ACC112 (cell line): ENCODE results near the gene PRKN.

ENCODE experiments used
- H2AFZ ChIP-seq: fragments of 200-600 bp; sonication (generic); one replicate; pipeline ENCODE4 v1.6.0; 2017; ENCODE audit warnings: antibody characterized with exemption, low read length; ENCODE audit not compliant: unreplicated experiment
- H3K27ac ChIP-seq: fragments of 200-600 bp; sonication (generic); 2 replicates; pipeline ENCODE4 v1.5.1; 2014; ENCODE audit warnings: low read depth, mild to moderate bottlenecking, antibody characterized with exemption, low read length, moderate library complexity
- H3K27me3 ChIP-seq: fragments of 200-600 bp; sonication (generic); 2 replicates; pipeline ENCODE4 v1.6.1; 2014; ENCODE audit warnings: mild to moderate bottlenecking, antibody characterized with exemption, low read length, moderate library complexity, mixed read lengths; ENCODE audit not compliant: insufficient read depth
- H3K36me3 ChIP-seq: fragments of 200-600 bp; sonication (generic); 2 replicates; pipeline ENCODE4 v1.6.1; 2016; ENCODE audit warnings: mild to moderate bottlenecking, antibody characterized with exemption, low read length, moderate library complexity, mixed read lengths; ENCODE audit not compliant: insufficient read depth
- H3K4me1 ChIP-seq: fragments of 200-600 bp; sonication (generic); one replicate; pipeline ENCODE4 v1.6.1; 2016; ENCODE audit warnings: low read length, mixed read lengths; ENCODE audit not compliant: insufficient read depth, unreplicated experiment, control insufficient read depth
- H3K4me3 ChIP-seq: fragments of 200-600 bp; sonication (generic); 2 replicates; pipeline ENCODE4 v1.5.1; 2014; ENCODE audit warnings: mild to moderate bottlenecking, low read depth, low read length
- H3K79me2 ChIP-seq: fragments of 200-600 bp; sonication (generic); one replicate; pipeline ENCODE4 v1.6.0; 2016; ENCODE audit warnings: low read length; ENCODE audit not compliant: control insufficient read depth, unreplicated experiment, insufficient read depth

PRKN gene

GRCh38 chr6:162179196-162179951 lies 548.2 kb downstream of the PRKN start:
- Histone ChIP-seq H3K4me1 (peaks cover 9% of the 10 kb centered on the region), H2AFZ (no peak overlapping the region)

DNA sequence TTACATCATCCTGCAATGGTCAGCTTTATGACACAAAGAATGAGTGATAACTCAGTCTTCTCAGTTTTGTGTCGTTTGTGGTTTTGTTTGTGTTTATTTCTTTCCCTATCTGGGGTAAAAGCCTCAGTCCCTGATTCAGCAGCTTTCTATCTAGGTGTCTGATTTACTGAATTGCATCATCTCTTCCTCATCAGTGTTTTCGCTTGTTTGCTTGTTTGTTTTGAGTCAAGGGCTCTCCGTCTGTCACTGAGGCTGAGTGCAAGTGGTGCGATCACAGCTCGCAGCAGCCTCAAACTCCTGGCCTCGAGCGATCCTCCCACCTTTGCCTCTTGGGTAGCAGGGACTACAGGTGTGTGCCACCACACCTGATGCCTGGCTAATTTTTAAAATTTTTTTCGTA lies 548.9 kb downstream of the PRKN start:
- Histone ChIP-seq H3K27me3 (no peaks in the 10 kb centered on the region), H3K27ac (no peak overlapping the region), H3K4me1 (peaks cover 9% of the 10 kb centered on the region), H2AFZ (no peak overlapping the region), H3K36me3 (no peaks in the 10 kb centered on the region), H3K79me2 (no peaks in the 10 kb centered on the region), H3K4me3 (no peak overlapping the region)

More at GRCh38 chr6:162179196-162179951, 548.2 kb downstream of the PRKN start:
- Histone ChIP-seq H3K27me3 (no peaks in the 10 kb centered on the region), H3K79me2 (no peaks in the 10 kb centered on the region), H3K27ac (no peak overlapping the region), H3K4me3 (no peak overlapping the region), H3K36me3 (no peaks in the 10 kb centered on the region)

- Histone ChIP-seq H3K36me3 (no peaks in the 10 kb centered on the region), H3K79me2 (no peaks in the 10 kb centered on the region), H3K27me3 (no peaks in the 10 kb centered on the region), H3K27ac (no peak overlapping the region), H3K4me1 (peaks cover 9% of the 10 kb centered on the region), H2AFZ (no peak overlapping the region), H3K4me3 (no peak overlapping the region)
Observed at GRCh38 chr6:162178266-162178665, 549.3 kb downstream of the PRKN start.

GRCh38 chr6:162177746-162178145 lies 549.8 kb downstream of the PRKN start:
- no peaks in the 10 kb centered on the region for H3K79me2 ChIP-seq
- no peaks in the 10 kb centered on the region for H3K36me3 ChIP-seq
- H2AFZ ChIP-seq: no peak overlapping the region

DNA sequence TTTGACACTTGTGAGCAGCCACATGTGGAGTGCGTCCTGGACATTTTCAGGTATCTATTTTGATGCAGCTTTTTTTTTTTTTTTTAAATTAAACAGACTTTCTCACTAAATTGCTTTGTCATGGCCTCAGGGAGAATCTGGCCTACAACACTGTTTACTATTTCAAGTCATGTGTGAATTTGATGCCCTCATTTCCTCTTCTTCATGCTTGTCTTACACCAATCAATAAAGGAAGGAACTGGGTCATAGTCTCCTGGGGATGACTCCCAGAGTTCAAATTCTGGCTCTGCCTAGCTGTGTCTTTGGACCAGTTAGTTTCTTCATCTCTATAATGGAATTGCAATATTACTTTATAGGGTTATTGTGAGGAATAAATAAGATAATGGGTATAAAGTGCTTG lies 554.1 kb downstream of the PRKN start:
- no peaks in the 10 kb centered on the region for H3K4me1 ChIP-seq
- H3K27ac ChIP-seq: no peak overlapping the region
- no peaks in the 10 kb centered on the region for H3K27me3 ChIP-seq
- H3K4me3 ChIP-seq: no peak overlapping the region
- H2AFZ ChIP-seq: no peak overlapping the region
- no peaks in the 10 kb centered on the region for H3K36me3 ChIP-seq
- H3K79me2 ChIP-seq: no peaks in the 10 kb centered on the region

More at GRCh38 chr6:162177746-162178145, 549.8 kb downstream of the PRKN start:
- Histone ChIP-seq H3K27ac (no peak overlapping the region), H3K27me3 (no peaks in the 10 kb centered on the region), H3K4me1 (peaks cover 9% of the 10 kb centered on the region), H3K4me3 (no peak overlapping the region)

DNA sequence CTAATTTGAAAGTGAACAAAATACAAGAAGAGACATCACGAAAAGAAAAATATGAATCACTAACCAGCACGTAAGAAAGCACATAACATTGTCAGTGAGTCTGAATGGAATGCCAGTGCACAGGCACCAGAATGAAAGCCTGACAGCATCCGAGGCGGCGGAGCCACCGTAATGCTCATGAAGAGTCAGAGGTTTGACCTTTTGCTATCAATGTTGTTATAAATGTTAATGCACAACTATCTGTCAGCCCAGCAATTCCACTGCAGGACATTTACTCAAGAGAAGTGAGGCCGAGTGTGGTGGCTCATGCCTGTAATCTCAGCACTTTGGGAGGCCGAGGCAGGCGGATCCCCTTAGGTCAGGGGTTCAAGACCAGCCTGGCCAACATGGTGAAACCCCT lies 562.1 kb downstream of the PRKN start:
- Histone ChIP-seq H3K27me3 (no peaks in the 10 kb centered on the region), H3K4me3 (no peak overlapping the region), H3K79me2 (no peaks in the 10 kb centered on the region), H2AFZ (no peak overlapping the region), H3K36me3 (no peaks in the 10 kb centered on the region), H3K27ac (no peak overlapping the region), H3K4me1 (no peaks in the 10 kb centered on the region)

- Histone ChIP-seq H3K27ac (no peak overlapping the region), H3K27me3 (no peaks in the 10 kb centered on the region), H3K36me3 (no peaks in the 10 kb centered on the region), H3K4me1 (no peaks in the 10 kb centered on the region), H3K79me2 (no peaks in the 10 kb centered on the region), H2AFZ (no peak overlapping the region), H3K4me3 (no peak overlapping the region)
Observed at GRCh38 chr6:162157167-162157870, 570.2 kb downstream of the PRKN start.

GRCh38 chr6:162156146-162156545 lies 571.4 kb downstream of the PRKN start:
- Histone ChIP-seq H3K27ac (no peak overlapping the region), H2AFZ (no peak overlapping the region), H3K4me3 (no peak overlapping the region), H3K27me3 (no peaks in the 10 kb centered on the region), H3K4me1 (no peaks in the 10 kb centered on the region), H3K79me2 (no peaks in the 10 kb centered on the region), H3K36me3 (no peaks in the 10 kb centered on the region)

DNA sequence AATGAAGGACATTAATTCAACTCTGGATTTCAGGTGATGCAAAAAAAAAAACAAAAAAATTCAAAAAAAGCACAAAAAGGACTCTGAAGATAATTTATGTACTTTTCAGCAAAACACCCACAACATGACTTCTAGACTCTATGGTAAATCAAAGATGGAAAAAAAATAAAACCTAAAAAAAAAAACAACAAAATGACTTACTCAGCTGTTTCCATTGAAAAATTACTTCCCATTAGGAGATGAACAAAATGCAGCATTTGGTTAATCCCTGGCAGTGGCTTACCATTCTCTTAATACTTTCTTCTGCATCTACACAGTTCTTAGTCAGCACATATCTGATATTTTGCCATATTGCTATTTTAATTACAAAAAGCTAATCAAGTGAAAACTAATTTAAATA lies 572.6 kb downstream of the PRKN start:
- no peak overlapping the region for H3K27ac ChIP-seq
- H3K79me2 ChIP-seq: no peaks in the 10 kb centered on the region
- no peak overlapping the region for H2AFZ ChIP-seq
- no peaks in the 10 kb centered on the region for H3K36me3 ChIP-seq
- H3K4me1 ChIP-seq: no peaks in the 10 kb centered on the region
- H3K27me3 ChIP-seq: no peaks in the 10 kb centered on the region
- H3K4me3 ChIP-seq: no peak overlapping the region

DNA sequence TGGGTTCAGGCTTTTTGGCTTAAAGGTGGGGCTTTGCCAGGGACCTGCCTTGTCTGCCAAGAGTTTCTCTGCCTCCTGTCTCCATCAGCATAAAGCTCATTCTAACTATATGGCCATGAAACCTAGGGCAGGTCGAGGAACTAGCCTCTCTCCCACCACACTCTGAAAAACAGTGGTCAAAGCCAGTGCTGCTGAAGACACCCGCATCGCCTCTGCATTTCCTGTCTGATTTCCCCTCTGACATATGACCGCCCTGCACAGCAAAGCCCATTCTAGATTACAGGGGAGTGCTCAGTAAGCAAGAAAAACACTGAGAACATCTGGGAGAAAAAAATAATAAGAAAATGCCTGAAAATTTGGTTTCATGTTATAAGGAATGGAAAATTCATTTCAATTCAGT lies 573.6 kb downstream of the PRKN start:
- no peaks in the 10 kb centered on the region for H3K4me1 ChIP-seq
- no peak overlapping the region for H3K4me3 ChIP-seq
- H3K36me3 ChIP-seq: no peaks in the 10 kb centered on the region
- H3K27me3 ChIP-seq: no peaks in the 10 kb centered on the region
- no peak overlapping the region for H2AFZ ChIP-seq
- H3K79me2 ChIP-seq: no peaks in the 10 kb centered on the region
- no peak overlapping the region for H3K27ac ChIP-seq

DNA sequence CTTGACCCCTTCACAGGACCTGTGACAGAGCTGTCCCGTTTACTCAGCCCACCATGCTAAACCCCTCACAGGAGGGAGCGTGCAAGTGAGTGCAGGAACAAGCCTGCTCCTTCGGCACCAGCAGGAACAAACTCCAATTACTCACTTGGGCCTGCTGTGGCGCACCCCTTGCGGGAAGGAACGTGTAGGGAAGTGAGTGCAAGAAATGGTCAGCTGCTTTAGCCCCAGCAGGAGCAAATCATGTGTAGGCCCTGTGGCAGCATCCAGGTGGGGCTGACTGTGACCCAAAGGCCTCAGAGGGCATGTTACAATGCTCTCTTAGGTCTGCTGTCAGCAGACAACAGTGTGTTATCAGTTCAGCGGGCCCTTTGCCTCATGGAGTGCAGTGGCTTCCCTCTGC lies 574.4 kb downstream of the PRKN start:
- Histone ChIP-seq H3K36me3 (no peaks in the 10 kb centered on the region), H2AFZ (no peak overlapping the region), H3K4me1 (no peaks in the 10 kb centered on the region), H3K27ac (no peak overlapping the region), H3K79me2 (no peaks in the 10 kb centered on the region), H3K27me3 (no peaks in the 10 kb centered on the region), H3K4me3 (no peak overlapping the region)
